HL-60 (cell line): ENCODE data around the gene PFN2.

Source experiments
- DNase-seq, 2 experiments: peaks; one replicate each; pipeline ENCODE4 v3.0.0-alpha.2; 2010 to 2020; ENCODE audit warnings: low read depth in 1 of 2, low spot score in 1 of 2
- H3K27ac ChIP-seq: fragments of 250-450 bp; sonication (Bioruptor Pico); replicated peaks from 2 replicates; pipeline ENCODE4 v1.5.1; 2020; ENCODE audit warnings: mild to moderate bottlenecking, moderate library complexity
- H3K27me3 ChIP-seq: fragments of 250-450 bp; sonication (Bioruptor Pico); 2 replicates; pipeline ENCODE4 v1.5.1; 2021; ENCODE audit warnings: mild to moderate bottlenecking, moderate library complexity; ENCODE audit not compliant: insufficient read depth, poor library complexity, severe bottlenecking
- H3K4me3 ChIP-seq: replicated peaks from 2 replicates; pipeline ENCODE4 v1.5.1; 2011; ENCODE audit warnings: mild to moderate bottlenecking, control low read depth, low read length; ENCODE audit not compliant: insufficient read depth
- GABPA ChIP-seq: IDR thresholded peaks from 2 replicates; pipeline ENCODE4 v1.6.1; 2012; ENCODE audit warnings: low read depth
- POLR2AphosphoS5 ChIP-seq: IDR thresholded peaks from 2 replicates; pipeline ENCODE4 v1.6.1; 2012; ENCODE audit warnings: low read depth
- SPI1 ChIP-seq: IDR thresholded peaks from 2 replicates; pipeline ENCODE4 v1.6.1; 2012; ENCODE audit warnings: low read depth, mild to moderate bottlenecking, borderline replicate concordance
- TF ChIP-seq, protein P1 (sequence below): IDR thresholded peaks from one replicate; pipeline ENCODE4 v1.5.1; 2011; ENCODE audit warnings: low read length, control low read depth, inconsistent platforms; ENCODE audit not compliant: insufficient read depth
- TF ChIP-seq, protein P2 (sequence below): IDR thresholded peaks from 2 replicates; pipeline ENCODE4 v1.6.1; 2012; ENCODE audit warnings: low read depth; ENCODE audit not compliant: insufficient replicate concordance

The PFN2 gene

DNA sequence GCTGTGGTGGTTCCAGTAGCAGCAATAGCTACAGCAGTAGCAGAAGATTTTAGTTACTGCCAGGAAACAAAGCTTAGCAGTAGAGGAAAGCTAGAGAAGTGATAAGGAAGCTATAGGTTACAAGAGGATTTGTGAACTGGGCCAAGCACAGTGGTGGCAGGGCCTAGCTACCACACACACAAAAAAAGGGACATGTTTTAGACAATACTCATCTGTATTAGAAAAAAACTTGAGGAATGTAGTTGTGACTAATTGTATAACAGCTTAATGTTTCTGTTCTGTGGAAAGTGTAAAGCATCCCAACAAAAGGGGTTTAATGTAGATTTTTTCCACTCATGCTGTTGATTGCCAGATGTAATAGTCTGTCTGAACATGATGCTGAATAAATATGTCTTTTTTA lies 29.9 kb upstream of the PFN2 start:
- no peaks in the 10 kb centered on the region for H3K27me3 ChIP-seq
- no peak overlapping the region for H3K4me3 ChIP-seq
- H3K27ac ChIP-seq, result no peak overlapping the region
- DNase-seq, result no peak
- TF ChIP-seq POLR2AphosphoS5 (no peak), GABPA (no peak), SPI1 (no peak)
- TF ChIP-seq, protein P1, sequence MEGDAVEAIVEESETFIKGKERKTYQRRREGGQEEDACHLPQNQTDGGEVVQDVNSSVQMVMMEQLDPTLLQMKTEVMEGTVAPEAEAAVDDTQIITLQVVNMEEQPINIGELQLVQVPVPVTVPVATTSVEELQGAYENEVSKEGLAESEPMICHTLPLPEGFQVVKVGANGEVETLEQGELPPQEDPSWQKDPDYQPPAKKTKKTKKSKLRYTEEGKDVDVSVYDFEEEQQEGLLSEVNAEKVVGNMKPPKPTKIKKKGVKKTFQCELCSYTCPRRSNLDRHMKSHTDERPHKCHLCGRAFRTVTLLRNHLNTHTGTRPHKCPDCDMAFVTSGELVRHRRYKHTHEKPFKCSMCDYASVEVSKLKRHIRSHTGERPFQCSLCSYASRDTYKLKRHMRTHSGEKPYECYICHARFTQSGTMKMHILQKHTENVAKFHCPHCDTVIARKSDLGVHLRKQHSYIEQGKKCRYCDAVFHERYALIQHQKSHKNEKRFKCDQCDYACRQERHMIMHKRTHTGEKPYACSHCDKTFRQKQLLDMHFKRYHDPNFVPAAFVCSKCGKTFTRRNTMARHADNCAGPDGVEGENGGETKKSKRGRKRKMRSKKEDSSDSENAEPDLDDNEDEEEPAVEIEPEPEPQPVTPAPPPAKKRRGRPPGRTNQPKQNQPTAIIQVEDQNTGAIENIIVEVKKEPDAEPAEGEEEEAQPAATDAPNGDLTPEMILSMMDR, result no peak
- TF ChIP-seq, protein P2, sequence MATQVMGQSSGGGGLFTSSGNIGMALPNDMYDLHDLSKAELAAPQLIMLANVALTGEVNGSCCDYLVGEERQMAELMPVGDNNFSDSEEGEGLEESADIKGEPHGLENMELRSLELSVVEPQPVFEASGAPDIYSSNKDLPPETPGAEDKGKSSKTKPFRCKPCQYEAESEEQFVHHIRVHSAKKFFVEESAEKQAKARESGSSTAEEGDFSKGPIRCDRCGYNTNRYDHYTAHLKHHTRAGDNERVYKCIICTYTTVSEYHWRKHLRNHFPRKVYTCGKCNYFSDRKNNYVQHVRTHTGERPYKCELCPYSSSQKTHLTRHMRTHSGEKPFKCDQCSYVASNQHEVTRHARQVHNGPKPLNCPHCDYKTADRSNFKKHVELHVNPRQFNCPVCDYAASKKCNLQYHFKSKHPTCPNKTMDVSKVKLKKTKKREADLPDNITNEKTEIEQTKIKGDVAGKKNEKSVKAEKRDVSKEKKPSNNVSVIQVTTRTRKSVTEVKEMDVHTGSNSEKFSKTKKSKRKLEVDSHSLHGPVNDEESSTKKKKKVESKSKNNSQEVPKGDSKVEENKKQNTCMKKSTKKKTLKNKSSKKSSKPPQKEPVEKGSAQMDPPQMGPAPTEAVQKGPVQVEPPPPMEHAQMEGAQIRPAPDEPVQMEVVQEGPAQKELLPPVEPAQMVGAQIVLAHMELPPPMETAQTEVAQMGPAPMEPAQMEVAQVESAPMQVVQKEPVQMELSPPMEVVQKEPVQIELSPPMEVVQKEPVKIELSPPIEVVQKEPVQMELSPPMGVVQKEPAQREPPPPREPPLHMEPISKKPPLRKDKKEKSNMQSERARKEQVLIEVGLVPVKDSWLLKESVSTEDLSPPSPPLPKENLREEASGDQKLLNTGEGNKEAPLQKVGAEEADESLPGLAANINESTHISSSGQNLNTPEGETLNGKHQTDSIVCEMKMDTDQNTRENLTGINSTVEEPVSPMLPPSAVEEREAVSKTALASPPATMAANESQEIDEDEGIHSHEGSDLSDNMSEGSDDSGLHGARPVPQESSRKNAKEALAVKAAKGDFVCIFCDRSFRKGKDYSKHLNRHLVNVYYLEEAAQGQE, result no peak

DNA sequence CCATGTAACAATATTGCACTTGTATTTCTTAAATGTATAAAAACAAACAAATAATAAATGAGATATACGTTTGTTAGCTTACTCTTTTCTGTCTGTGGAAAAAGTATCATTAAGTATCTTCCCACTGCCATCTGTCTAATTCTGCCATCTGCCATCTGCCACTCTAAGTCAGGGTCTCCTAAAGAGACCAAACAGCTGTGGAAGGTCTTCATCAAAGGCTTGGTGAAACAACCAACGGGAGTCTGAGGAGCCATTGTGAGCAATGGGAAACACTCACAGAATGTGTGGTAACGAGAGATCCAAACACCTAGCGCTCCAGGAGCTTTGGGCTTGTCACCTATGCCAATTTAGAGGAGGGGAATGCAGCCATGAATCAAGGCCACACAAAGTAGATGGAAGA lies 28.7 kb upstream of the PFN2 start:
- TF ChIP-seq POLR2AphosphoS5, result no peak
- TF ChIP-seq, protein P2, result no peak
- TF ChIP-seq SPI1, result no peak
- TF ChIP-seq GABPA, result no peak
- TF ChIP-seq, protein P1, result no peak
- no peak overlapping the region for H3K4me3 ChIP-seq
- no peaks in the 10 kb centered on the region for H3K27me3 ChIP-seq
- DNase-seq, result no peak
- H3K27ac ChIP-seq, result no peak overlapping the region

DNA sequence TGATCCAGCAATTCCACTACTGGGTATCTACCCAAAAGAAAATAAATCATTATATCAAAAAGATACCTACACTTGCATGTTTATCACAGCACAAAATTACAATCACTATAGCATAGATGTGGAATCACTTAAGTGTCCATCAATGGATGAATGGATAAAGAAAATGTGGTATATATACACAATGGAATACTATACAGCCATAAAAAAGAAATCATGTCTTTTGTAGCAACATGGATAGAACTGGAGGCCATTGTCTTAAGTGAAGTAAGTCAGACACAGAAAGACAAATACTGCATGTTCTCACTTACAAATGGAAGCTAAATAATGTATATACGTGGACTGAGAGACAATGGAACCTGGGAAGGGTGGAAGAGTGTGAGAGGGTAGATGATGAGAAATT lies 28.3 kb upstream of the PFN2 start:
- Histone ChIP-seq H3K4me3 (no peak overlapping the region), H3K27me3 (no peaks in the 10 kb centered on the region), H3K27ac (no peak overlapping the region)
- DNase-seq, result no peak
- TF ChIP-seq GABPA (no peak), SPI1 (no peak), POLR2AphosphoS5 (no peak)
- TF ChIP-seq, protein P1, result no peak
- TF ChIP-seq, protein P2, result no peak
